SJSA1 (cell line): ENCODE results near the gene GSC. TPM values are rescaled to one million over a fixed set of nuclear protein-coding genes. Genes with fewer than 3 reads are reported as not detected.
"Not testable (repeated sequence)": the region's sequence is repeated elsewhere in the genome, so short reads cannot be mapped to it uniquely, and the experiment has no call there.

Experiments
- DNase-seq, 2 experiments: peaks; one replicate each; pipeline ENCODE4 v3.0.0-alpha.2; 2015 to 2020; ENCODE audit warnings: low spot score in 2 of 2, low read depth in 1 of 2
- H3K27ac ChIP-seq: fragments of 250-450 bp; sonication (Bioruptor Pico); 2 replicates; pipeline ENCODE4 v1.5.1; 2020; ENCODE audit warnings: mild to moderate bottlenecking, moderate library complexity
- H3K27me3 ChIP-seq: fragments of 250-450 bp; sonication (Bioruptor Pico); replicated peaks from 2 replicates; pipeline ENCODE4 v1.5.1; 2020; ENCODE audit warnings: mild to moderate bottlenecking, moderate library complexity
- H3K36me3 ChIP-seq: fragments of 250-450 bp; sonication (Bioruptor Pico); 2 replicates; pipeline ENCODE4 v1.5.1; 2020; ENCODE audit warnings: mild to moderate bottlenecking
- H3K4me1 ChIP-seq: fragments of 250-450 bp; sonication (Bioruptor Pico); replicated peaks from 2 replicates; pipeline ENCODE4 v1.6.1; 2021; ENCODE audit warnings: mild to moderate bottlenecking
- H3K4me3 ChIP-seq: fragments of 250-450 bp; sonication (Bioruptor Pico); 2 replicates; pipeline ENCODE4 v1.5.1; 2020; ENCODE audit warnings: mild to moderate bottlenecking
- H3K9me3 ChIP-seq: fragments of 250-450 bp; sonication (Bioruptor Pico); replicated peaks from 2 replicates; pipeline ENCODE4 v1.5.1; 2020; ENCODE audit warnings: mild to moderate bottlenecking
- total RNA-seq: library from RNA; depleted of rRNA; stranded (reverse); fragments of >200 nt; shearing (Covaris generic); gene quantifications from 2 replicates; pipeline ENCODE4 v1.2.3, GENCODE V29; 2014; rRNA removed

GSC gene
- total RNA-seq, 1 experiment from 2014 or later, result 12.1 TPM

DNA sequence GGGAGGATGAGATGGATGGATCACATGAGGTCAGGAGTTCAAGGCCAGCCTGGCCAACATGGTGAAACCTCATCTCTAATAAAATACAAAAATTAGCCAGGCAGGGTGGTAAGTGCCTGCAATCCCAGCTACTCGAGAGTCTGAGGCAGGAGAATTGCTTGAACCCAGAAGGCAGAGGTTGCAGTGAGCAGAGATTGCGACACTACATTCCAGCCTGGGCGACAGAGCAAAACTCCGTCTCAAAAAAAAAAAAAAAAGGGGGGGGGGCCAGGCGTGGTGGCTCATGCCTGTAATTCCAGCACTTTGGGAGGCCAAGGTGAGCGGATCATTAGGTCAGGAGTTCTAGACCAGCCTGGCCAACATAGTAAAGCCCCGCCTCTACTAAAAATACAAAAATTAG, 22.8 kb downstream of the GSC start:
- not testable (repeated sequence) for H3K27ac ChIP-seq, H3K4me1 ChIP-seq, DNase-seq

GRCh38 chr14:94746131-94746530, 23.8 kb downstream of the GSC start:
- H3K4me1 ChIP-seq, result no peaks in the 10 kb centered on the region
- H3K27me3 ChIP-seq, result no peaks in the 10 kb centered on the region
- no peak overlapping the region for H3K4me3 ChIP-seq
- no peaks in the 10 kb centered on the region for H3K36me3 ChIP-seq
- no peak overlapping the region for H3K27ac ChIP-seq
- no peak for DNase-seq
- no peaks in the 10 kb centered on the region for H3K9me3 ChIP-seq

More for the DNA sequence above, 22.8 kb downstream of the GSC start:
- H3K36me3 ChIP-seq, H3K4me3 ChIP-seq, H3K27me3 ChIP-seq, H3K9me3 ChIP-seq: not testable (repeated sequence)

DNA sequence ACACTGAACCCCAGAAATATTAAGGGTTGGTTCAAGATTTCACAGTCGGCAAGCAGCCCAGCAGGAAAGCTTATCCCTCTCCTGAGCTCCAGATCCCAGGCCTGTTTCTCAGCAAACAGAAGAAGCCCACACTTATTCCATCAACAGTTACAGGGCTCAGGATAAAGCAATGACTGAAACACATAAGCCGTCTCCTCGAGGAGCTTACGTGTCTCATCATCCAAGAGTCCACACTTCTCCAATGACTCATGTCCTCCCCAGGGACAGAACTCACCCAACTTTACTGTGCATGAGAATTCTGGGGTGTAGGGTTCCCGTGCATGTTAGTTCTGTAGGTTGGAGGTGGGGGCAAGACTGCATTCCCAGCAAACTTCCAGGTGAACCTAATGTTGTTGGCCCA, 31.2 kb downstream of the GSC start:
- Histone ChIP-seq H3K27ac (no peak overlapping the region), H3K36me3 (no peaks in the 10 kb centered on the region), H3K27me3 (no peaks in the 10 kb centered on the region), H3K9me3 (no peaks in the 10 kb centered on the region), H3K4me1 (no peaks in the 10 kb centered on the region), H3K4me3 (no peak overlapping the region)
- no peak for DNase-seq

DNA sequence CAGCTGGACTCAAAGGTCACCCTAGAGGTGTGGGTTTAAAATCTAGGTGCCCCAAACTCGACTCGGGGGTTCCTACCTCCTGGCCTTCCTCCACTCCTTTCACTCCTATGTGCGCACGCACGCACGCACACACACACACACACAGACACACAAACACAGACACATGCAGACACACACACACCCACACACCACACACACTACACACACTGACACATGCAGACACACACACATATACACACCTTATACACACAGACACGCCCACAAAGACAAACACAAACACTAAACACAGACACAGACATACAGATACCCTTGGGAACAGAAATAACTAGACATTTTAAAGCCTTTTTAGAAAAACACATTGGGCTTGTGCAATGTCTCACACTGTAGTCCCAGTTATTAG, 31.8 kb downstream of the GSC start:
- H3K9me3 ChIP-seq, result no peaks in the 10 kb centered on the region
- no peaks in the 10 kb centered on the region for H3K4me1 ChIP-seq
- H3K4me3 ChIP-seq, result no peak overlapping the region
- DNase-seq, result no peak
- H3K27me3 ChIP-seq, result no peaks in the 10 kb centered on the region
- no peaks in the 10 kb centered on the region for H3K36me3 ChIP-seq
- H3K27ac ChIP-seq, result no peak overlapping the region

- Histone ChIP-seq H3K27me3 (no peaks in the 10 kb centered on the region), H3K9me3 (no peaks in the 10 kb centered on the region), H3K27ac (no peak overlapping the region), H3K4me3 (no peak overlapping the region), H3K4me1 (no peaks in the 10 kb centered on the region), H3K36me3 (no peaks in the 10 kb centered on the region)
- no peak for DNase-seq
These were observed 41.0 kb downstream of the GSC start for GRCh38 chr14:94728950-94729349.

DNA sequence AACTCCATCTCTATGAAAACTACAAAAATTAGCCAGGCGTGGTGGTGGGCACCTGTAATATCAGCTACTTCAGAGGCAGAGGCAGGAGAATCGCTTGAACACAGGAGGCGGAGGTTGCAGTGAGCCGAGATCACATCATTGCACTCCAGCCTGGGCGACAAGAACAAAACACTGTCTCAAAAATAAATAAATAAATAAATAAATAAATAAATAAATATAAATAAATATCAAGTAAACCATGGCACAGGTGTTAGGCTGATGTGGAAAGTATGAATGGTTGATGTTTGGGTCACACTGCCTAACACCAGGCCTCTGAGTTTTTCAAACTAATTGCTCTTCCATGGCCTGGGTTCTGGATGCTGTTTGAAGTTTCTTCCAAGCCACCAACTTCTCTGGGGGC, 41.5 kb downstream of the GSC start:
- not testable (repeated sequence) for H3K4me3 ChIP-seq, H3K9me3 ChIP-seq, H3K27me3 ChIP-seq, H3K36me3 ChIP-seq, DNase-seq, H3K27ac ChIP-seq, H3K4me1 ChIP-seq

- H3K36me3 ChIP-seq, H3K9me3 ChIP-seq, H3K4me3 ChIP-seq, H3K27me3 ChIP-seq, H3K27ac ChIP-seq, DNase-seq, H3K4me1 ChIP-seq: not testable (repeated sequence)
These were observed 43.3 kb downstream of the GSC start for GRCh38 chr14:94726649-94727048.

DNA sequence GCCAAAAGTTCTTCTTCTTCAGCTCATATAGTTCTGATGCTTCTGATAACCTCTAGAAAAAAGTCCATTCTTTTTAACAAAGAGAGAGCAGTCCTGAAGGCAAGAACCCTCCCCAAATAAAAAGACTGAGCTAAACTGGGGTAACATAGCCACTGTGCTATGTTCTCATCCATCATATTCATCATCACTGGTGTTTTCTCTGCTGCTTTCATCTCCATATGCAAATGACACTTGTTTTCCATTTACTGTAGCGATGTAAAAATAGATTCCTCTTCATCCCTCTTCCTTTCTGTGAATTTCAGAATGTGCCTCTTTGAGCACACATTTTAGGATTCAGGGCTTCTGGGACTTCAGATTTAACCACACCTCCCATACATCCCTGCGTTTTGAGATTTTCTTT, 44.9 kb downstream of the GSC start:
- Histone ChIP-seq H3K4me3 (no peak overlapping the region), H3K36me3 (no peaks in the 10 kb centered on the region), H3K27ac (no peak overlapping the region)

DNA sequence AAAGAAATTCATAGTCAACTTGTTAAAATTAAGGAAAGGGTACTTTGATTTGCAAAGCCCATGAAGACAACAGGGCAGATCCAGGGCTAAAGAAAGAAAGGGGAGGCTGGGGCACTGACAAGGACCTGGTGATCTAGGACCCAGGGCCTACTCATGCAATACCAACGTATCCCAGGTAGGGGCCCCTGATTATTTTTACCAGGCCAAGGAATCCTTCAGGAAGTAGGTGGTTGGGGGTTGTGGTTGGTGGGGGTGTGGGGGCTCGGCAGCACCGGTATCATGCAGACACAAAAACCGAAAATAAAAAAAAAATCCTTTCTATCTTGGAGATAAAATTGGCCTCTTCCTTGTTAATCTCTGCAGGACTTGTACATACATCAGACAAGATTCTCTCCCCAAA, 47.5 kb downstream of the GSC start:
- no peaks in the 10 kb centered on the region for H3K9me3 ChIP-seq
- H3K4me1 ChIP-seq, result no peaks in the 10 kb centered on the region
- no peaks in the 10 kb centered on the region for H3K27me3 ChIP-seq
- no peak overlapping the region for H3K4me3 ChIP-seq
- no peak overlapping the region for H3K27ac ChIP-seq
- no peak for DNase-seq
- no peaks in the 10 kb centered on the region for H3K36me3 ChIP-seq

More for the DNA sequence above, 44.9 kb downstream of the GSC start:
- Histone ChIP-seq H3K4me1 (no peaks in the 10 kb centered on the region), H3K27me3 (no peaks in the 10 kb centered on the region), H3K9me3 (no peaks in the 10 kb centered on the region)
- no peak for DNase-seq

Other genes with a start within 250 kb of the GSC start
- gene SERPINA4, start 208.7 kb downstream of the GSC start, total RNA-seq, result not detected in 2 replicates
- gene SERPINA5, start 188.7 kb downstream of the GSC start, total RNA-seq, result 0.42 TPM in 1 of 2 replicates, not detected in the other
- gene SERPINA3, start 157.7 kb downstream of the GSC start, total RNA-seq, result 0.13 and 0.95 TPM in 2 replicates